Prostate gland (tissue), 2 donors: ENCODE data around the gene BCL3.

ENCODE experiments used
- CTCF ChIP-seq, 4 experiments: fragments of 200-600 bp in 2 of 4; fragments of 450-650 bp in 2 of 4; sonication (generic) in 2 of 4; IDR thresholded peaks; 1 replicate in 3 of 4; 2 replicates in 1 of 4; pipeline ENCODE4 v1.5.1; 2016 to 2019; ENCODE audit warnings: antibody characterized with exemption in 4 of 4, mild to moderate bottlenecking in 2 of 4, moderate library complexity in 2 of 4
- POLR2AphosphoS5 ChIP-seq: sonication (generic); formaldehyde crosslinking; IDR thresholded peaks from one replicate; pipeline ENCODE4 v1.6.1; 2017; ENCODE audit warnings: antibody characterized with exemption

GRCh38 chr19:44742330-44743061, 6.0 kb upstream of the BCL3 start:
- TF ChIP-seq CTCF (IDR thresholded peaks at IDR 0.05) (no peak), POLR2AphosphoS5 (no peak)
